HCT116 (cell line): ENCODE results near the gene RAI1. TPM values are rescaled to one million over a fixed set of nuclear protein-coding genes. Genes with fewer than 3 reads are reported as not detected.

ENCODE experiments used
- ATAC-seq: fragments of 200-7000 bp; cut with Tn5 transposase; 2 replicates; pipeline ENCODE4 v1.9.1; 2020; ENCODE audit warnings: mild to moderate bottlenecking, moderate library complexity
- BruUV-seq: library from RNA; stranded (reverse); fragments of 400-500 nt; replicated peaks from 2 replicates; lab custom pipeline; 2021; lab: Mats Ljungman, UMichigan
- CTCF ChIA-PET: fragments of 300-600 bp; sonication (Branson Sonifier 250); formaldehyde crosslinking; loops from one replicate; lab custom pipeline; 2021; ENCODE audit warnings: antibody characterized with exemption; lab: Charles Lee
- POLR2A ChIA-PET: fragments of 300-600, 350-600 bp; sonication (Branson Sonifier 250); formaldehyde crosslinking; loops from one replicate; lab custom pipeline; 2021; ENCODE audit warnings: antibody characterized with exemption; lab: Charles Lee
- RAD21 ChIA-PET, 2 experiments: fragments of 300-600 bp; sonication (Branson Sonifier 250); formaldehyde crosslinking; loops; one replicate each; lab custom pipeline; 2023; ENCODE audit warnings: low total read pairs in 2 of 2; ENCODE audit not compliant: uncharacterized antibody in 2 of 2, unreplicated experiment in 2 of 2, low non-redundant PET in 1 of 2; lab: Charles Lee
- DNase-seq: peaks from one replicate; pipeline ENCODE4 v3.0.0-alpha.2; 2010; ENCODE audit warnings: low read depth, low spot score
- H2AFZ ChIP-seq: fragments of 200-600 bp; shearing (Covaris generic), sonication (generic); 2 replicates; pipeline ENCODE4 v1.6.1; 2017; ENCODE audit warnings: low read depth, mixed run types, mixed read lengths, antibody characterized with exemption, low read length; ENCODE audit not compliant: poor library complexity, severe bottlenecking
- H3K27ac ChIP-seq: 2 replicates; pipeline ENCODE4 v1.5.1; 2012; ENCODE audit warnings: low read depth, low read length
- H3K27me3 ChIP-seq: fragments of 200-600 bp; sonication (generic); 2 replicates; pipeline ENCODE4 v1.6.1; 2016; ENCODE audit warnings: mixed run types, low read length, mixed read lengths; ENCODE audit not compliant: insufficient read depth
- H3K36me3 ChIP-seq, 2 experiments: fragments of 200-500 bp in 1 of 2; fragments of 200-600 bp in 1 of 2; sonication (Bioruptor generic) in 1 of 2; sonication (generic) in 1 of 2; 2 replicates each; pipeline versions ENCODE4 v1.5.1 to v1.6.1; 2014 to 2016; ENCODE audit warnings: low read length in 2 of 2, inconsistent platforms in 1 of 2, mixed read lengths in 1 of 2, mixed run types in 1 of 2; ENCODE audit not compliant: insufficient read depth in 2 of 2, control insufficient read depth in 1 of 2
- H3K4me1 ChIP-seq, 2 experiments: fragments of 200-600 bp in 1 of 2; sonication (generic) in 1 of 2; 2 replicates each; pipeline versions ENCODE4 v1.5.1 to v1.6.1; 2012 to 2017; ENCODE audit warnings: low read length in 2 of 2, inconsistent platforms in 1 of 2, mild to moderate bottlenecking in 1 of 2, mixed read lengths in 1 of 2, mixed run types in 1 of 2, moderate library complexity in 1 of 2; ENCODE audit not compliant: insufficient read depth in 2 of 2, control insufficient read depth in 1 of 2
- H3K4me2 ChIP-seq: fragments of 200-600 bp; sonication (generic); 2 replicates; pipeline ENCODE4 v1.6.1; 2017; ENCODE audit warnings: mixed run types, low read length, mixed read lengths
- H3K4me3 ChIP-seq, 2 experiments: fragments of 200-600 bp in 1 of 2; sonication (generic) in 1 of 2; replicated peaks in 1 of 2; 2 replicates each; pipeline ENCODE4 v1.5.1; 2011 to 2016; ENCODE audit warnings: low read length in 2 of 2, control low read depth in 1 of 2, low read depth in 1 of 2, mild to moderate bottlenecking in 1 of 2, mixed read lengths in 1 of 2, mixed run types in 1 of 2
- H3K79me2 ChIP-seq: fragments of 200-600 bp; sonication (generic); 2 replicates; pipeline ENCODE4 v1.6.1; 2017; ENCODE audit warnings: mild to moderate bottlenecking, mixed run types, low read length, moderate library complexity, mixed read lengths; ENCODE audit not compliant: insufficient read depth
- H3K9ac ChIP-seq: fragments of 200-600 bp; sonication (generic); 2 replicates; pipeline ENCODE4 v1.6.1; 2016; ENCODE audit warnings: low read length, mixed read lengths
- H3K9me2 ChIP-seq: fragments of 200-600 bp; sonication (generic), shearing (Covaris generic); 2 replicates; pipeline ENCODE4 v1.6.1; 2017; ENCODE audit warnings: mixed run types, mild to moderate bottlenecking, moderate library complexity; ENCODE audit not compliant: insufficient read depth
- H3K9me3 ChIP-seq, 2 experiments: fragments of 200-500 bp in 1 of 2; fragments of 200-600 bp in 1 of 2; sonication (Bioruptor generic) in 1 of 2; sonication (generic) in 1 of 2; 2 replicates each; pipeline ENCODE4 v1.6.1; 2014 to 2017; ENCODE audit warnings: low read length in 2 of 2, mixed read lengths in 2 of 2, inconsistent platforms in 1 of 2, low read depth in 1 of 2, mild to moderate bottlenecking in 1 of 2, mixed run types in 1 of 2, moderate library complexity in 1 of 2; ENCODE audit not compliant: control insufficient read depth in 1 of 2, insufficient read depth in 1 of 2
- H4K20me1 ChIP-seq: fragments of 200-600 bp; sonication (generic), shearing (Covaris generic); 2 replicates; pipeline ENCODE4 v1.6.1; 2017; ENCODE audit warnings: mixed run types, mild to moderate bottlenecking, moderate library complexity; ENCODE audit not compliant: insufficient read depth
- CBX3 ChIP-seq: IDR thresholded peaks from 2 replicates; pipeline ENCODE4 v1.6.1; 2012; ENCODE audit warnings: low read depth
- CEBPB ChIP-seq: IDR thresholded peaks from 2 replicates; pipeline ENCODE4 v1.6.1; 2012; ENCODE audit warnings: low read depth
- EZH2 ChIP-seq: fragments of 200-600 bp; sonication (generic); IDR thresholded peaks from 2 replicates; pipeline ENCODE4 v1.6.1; 2017; ENCODE audit warnings: antibody characterized with exemption, mixed run types
- POLR2AphosphoS5 ChIP-seq: IDR thresholded peaks from 2 replicates; pipeline ENCODE4 v1.6.1; 2011; ENCODE audit warnings: mild to moderate bottlenecking, low read depth, low read length, moderate library complexity
- RAD21 ChIP-seq: IDR thresholded peaks from 2 replicates; pipeline ENCODE4 v1.6.1; 2012; ENCODE audit warnings: low read depth, mild to moderate bottlenecking
- TCF7L2 ChIP-seq: IDR thresholded peaks from 2 replicates; pipeline ENCODE4 v1.7.0; 2011; ENCODE audit warnings: borderline replicate concordance, inconsistent platforms; ENCODE audit not compliant: insufficient read depth, insufficient read length; ENCODE audit errors: extremely low read depth
- ZFX ChIP-seq: fragments of 450-650 bp; IDR thresholded peaks from 2 replicates; pipeline ENCODE4 v1.6.1; 2017
- intact Hi-C: fragments of 100-400 bp; cut with micrococcal nuclease; formaldehyde crosslinking; loops from 2 replicates; pipeline ENCODE4 v1.10.0; 2022
- total RNA-seq: library from RNA; stranded (reverse); gene quantifications from one replicate; pipeline ENCODE4 v1.2.1, GENCODE V29; 2021; ENCODE audit not compliant: unreplicated experiment
- TF ChIP-seq, protein P1 (sequence below): IDR thresholded peaks from 2 replicates; pipeline ENCODE4 v1.6.1; 2012
- TF ChIP-seq, protein P2 (sequence below): IDR thresholded peaks from 2 replicates; pipeline ENCODE4 v1.6.1; 2012

Gene RAI1
- total RNA-seq, 1 experiment from 2014 or later = 38.5 TPM

DNA sequence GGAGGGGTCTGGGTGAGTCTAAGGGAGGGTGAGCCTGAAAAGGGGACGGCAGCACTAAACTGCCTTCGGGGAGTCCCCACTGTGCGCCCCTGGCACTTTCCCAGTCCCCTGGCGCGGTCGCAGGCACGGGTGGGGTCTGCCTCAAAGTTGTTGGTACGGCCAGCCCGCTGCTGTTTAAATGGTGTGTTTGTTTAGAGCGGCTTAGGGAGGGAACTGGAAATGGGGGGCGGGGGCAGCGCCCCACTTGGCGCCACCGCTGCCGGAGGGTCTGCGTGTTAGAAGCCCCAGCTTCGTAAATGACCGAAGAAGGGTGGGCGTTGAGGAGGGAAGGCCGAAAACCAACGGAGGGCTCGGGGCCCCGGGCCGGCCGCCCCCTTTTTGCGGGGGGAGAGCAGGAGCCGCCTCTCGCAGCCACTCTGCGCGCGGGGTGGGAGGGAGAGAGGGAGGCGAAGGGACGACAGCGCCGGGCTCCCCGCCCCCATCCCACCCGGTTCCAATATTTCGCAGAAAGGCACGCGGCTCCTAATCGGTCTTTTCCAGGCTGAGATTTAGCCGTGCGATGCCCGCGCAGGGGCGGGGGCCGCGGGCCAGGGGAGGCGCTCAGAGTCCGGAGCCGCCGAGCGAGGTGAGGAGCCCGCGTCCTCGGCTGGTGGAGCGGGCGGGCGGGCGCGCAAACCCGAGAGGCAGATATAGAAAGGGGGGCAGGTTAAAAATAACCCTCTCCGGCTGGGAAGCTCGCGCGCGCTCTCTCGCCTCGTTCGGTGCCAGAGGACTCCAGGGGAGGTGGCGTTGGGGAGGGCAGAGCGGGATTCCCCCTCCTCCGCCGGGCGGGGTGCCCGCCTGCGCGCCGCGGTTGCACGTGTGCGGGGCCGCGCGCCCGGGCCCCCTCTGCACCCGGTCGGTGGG is 100.6 kb downstream of the RAI1 start:
- peaks cover 45 to 72% of the 10 kb centered on the region in 2 experiments for H3K4me1 ChIP-seq
- no peaks in the 10 kb centered on the region for H3K36me3 ChIP-seq
- peak overlapping the region; percentile 41 to 61 for H3K4me3 ChIP-seq
- no peak overlapping the region for H2AFZ ChIP-seq
- H3K9me2 ChIP-seq = no peaks in the 10 kb centered on the region
- H3K27ac ChIP-seq = peak overlapping the region; percentile 80
- DNase-seq (no peak), ATAC-seq (peak; percentile 44)
- H3K27me3 ChIP-seq = no peaks in the 10 kb centered on the region
- H3K9me3 ChIP-seq = no peaks in the 10 kb centered on the region
- RAD21 ChIA-PET = no interaction called here
- no peaks in the 10 kb centered on the region; the same call in 1 of the 2 replicates for H4K20me1 ChIP-seq
- TF ChIP-seq, protein P1, sequence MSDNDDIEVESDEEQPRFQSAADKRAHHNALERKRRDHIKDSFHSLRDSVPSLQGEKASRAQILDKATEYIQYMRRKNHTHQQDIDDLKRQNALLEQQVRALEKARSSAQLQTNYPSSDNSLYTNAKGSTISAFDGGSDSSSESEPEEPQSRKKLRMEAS = 0 out of 2 replicates have a peak, but pooled peaks have one; percentile 41
- TF ChIP-seq POLR2AphosphoS5 = no peak
- peak overlapping the region; percentile 91 for H3K4me2 ChIP-seq
- intact Hi-C loops = loop anchor here (10.0 kb wide), 1 partner anchor 97 kb away; the partner anchor contains the start of gene RAI1
- POLR2A ChIA-PET = no interaction called here
- H3K79me2 ChIP-seq = peaks cover 40% of the 10 kb centered on the region
- no TSS peak for BruUV-seq
- CTCF ChIA-PET = interaction anchor here (0.8 kb wide), 1 partner anchor 552 kb away, joined by 3 read pairs; no protein-coding TSS in a partner anchor
- H3K9ac ChIP-seq = peak overlapping the region; percentile 76

DNA sequence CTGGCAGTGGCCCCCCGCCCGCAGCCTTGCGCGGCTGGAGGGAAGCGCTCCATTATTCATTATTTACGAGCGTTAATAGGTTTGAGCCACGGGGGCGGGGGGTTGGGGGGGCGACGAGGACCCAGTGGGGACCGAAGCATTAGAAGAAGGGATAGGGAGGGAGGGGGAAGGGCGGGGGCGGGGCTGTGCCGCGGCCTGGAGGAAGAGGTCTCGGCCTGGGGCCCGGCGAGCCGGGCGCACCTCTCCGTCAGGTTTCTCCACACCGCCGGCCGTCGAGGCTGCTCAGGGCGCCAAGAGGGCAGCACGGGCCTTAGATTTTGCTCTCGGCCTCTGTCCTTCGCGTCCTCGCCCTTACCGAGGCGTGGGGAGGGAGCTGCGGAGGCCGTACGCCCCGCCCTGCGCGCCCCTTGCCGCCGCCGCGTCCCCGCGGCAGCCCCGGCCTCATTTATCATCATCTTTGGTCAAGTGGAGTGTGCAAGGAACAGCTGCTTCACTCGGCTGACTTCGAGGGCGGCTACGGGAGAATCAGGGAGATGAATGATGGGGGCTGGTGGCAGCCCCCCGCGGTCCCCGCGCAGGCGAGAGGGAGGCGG is 101.4 kb downstream of the RAI1 start:
- ChIA-PET POLR2A (no interaction called here), RAD21 (no interaction called here), CTCF (interaction anchor here (0.8 kb wide), 1 partner anchor 551 kb away, joined by 3 read pairs; no protein-coding TSS in a partner anchor)
- no peaks in the 10 kb centered on the region for H3K27me3 ChIP-seq
- ATAC-seq = peak; percentile 34
- no peak for TF ChIP-seq TCF7L2
- no peak for TF ChIP-seq CEBPB
- TF ChIP-seq, protein P1 = no peak
- TF ChIP-seq POLR2AphosphoS5 = no peak
- no peak for TF ChIP-seq CBX3
- TF ChIP-seq, protein P2, sequence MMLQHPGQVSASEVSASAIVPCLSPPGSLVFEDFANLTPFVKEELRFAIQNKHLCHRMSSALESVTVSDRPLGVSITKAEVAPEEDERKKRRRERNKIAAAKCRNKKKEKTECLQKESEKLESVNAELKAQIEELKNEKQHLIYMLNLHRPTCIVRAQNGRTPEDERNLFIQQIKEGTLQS = no peak
- no peak for TF ChIP-seq RAD21
- no peak for TF ChIP-seq EZH2
- TF ChIP-seq ZFX = peak; percentile 61; the same call in 1 of the 2 replicates
- no peak for DNase-seq
- peaks cover 48 to 72% of the 10 kb centered on the region in 2 experiments for H3K4me1 ChIP-seq
- H3K9ac ChIP-seq = peak overlapping the region; percentile 76
- peak overlapping the region; percentile 91 for H3K4me2 ChIP-seq
- no peaks in the 10 kb centered on the region for H3K36me3 ChIP-seq
- no peaks in the 10 kb centered on the region for H3K9me2 ChIP-seq
- no TSS peak for BruUV-seq
- peak overlapping the region; percentile 41 to 61 for H3K4me3 ChIP-seq
- no peaks in the 10 kb centered on the region for H3K9me3 ChIP-seq
- H4K20me1 ChIP-seq = no peaks in the 10 kb centered on the region; the same call in 1 of the 2 replicates
- peak overlapping the region; percentile 80 for H3K27ac ChIP-seq
- intact Hi-C loops = loop anchor here (10.0 kb wide), 1 partner anchor 98 kb away; the partner anchor contains the start of gene RAI1
- no peak overlapping the region for H2AFZ ChIP-seq
- H3K79me2 ChIP-seq = peaks cover 33% of the 10 kb centered on the region
